GM23338 (cell line): ENCODE results near the gene AGPAT3. TPM values are rescaled to one million over a fixed set of nuclear protein-coding genes. Genes with fewer than 3 reads are reported as not detected.

Experiments used
- ATAC-seq: fragments of 200-7000 bp; cut with Tn5 transposase; 3 replicates; pipeline ENCODE4 v1.9.1; 2020
- DNase-seq: peaks from one replicate; pipeline ENCODE4 v3.0.0-alpha.2; 2015; ENCODE audit warnings: low spot score
- H2AFZ ChIP-seq: fragments of 200-600 bp; sonication (generic); 2 replicates; pipeline ENCODE4 v1.8.0; 2016; ENCODE audit warnings: antibody characterized with exemption, mild to moderate bottlenecking, moderate library complexity
- H3F3A ChIP-seq: fragments of 200-600 bp; sonication (generic); replicated peaks from 2 replicates; pipeline ENCODE4 v1.8.0; 2017; ENCODE audit warnings: antibody characterized with exemption, mixed run types, low read depth
- H3K27ac ChIP-seq: fragments of 200-600 bp; sonication (generic); 2 replicates; pipeline ENCODE4 v1.6.1; 2016; ENCODE audit warnings: low read depth
- H3K27me3 ChIP-seq: fragments of 200-600 bp; sonication (generic); 2 replicates; pipeline ENCODE4 v1.8.0; 2016; ENCODE audit warnings: mild to moderate bottlenecking, mixed run types, moderate library complexity; ENCODE audit not compliant: insufficient read depth
- H3K36me3 ChIP-seq: fragments of 200-600 bp; sonication (generic); 2 replicates; pipeline ENCODE4 v1.8.0; 2016; ENCODE audit warnings: mild to moderate bottlenecking; ENCODE audit not compliant: insufficient read depth
- H3K4me1 ChIP-seq: fragments of 200-600 bp; sonication (generic); 2 replicates; pipeline ENCODE4 v1.8.0; 2016; ENCODE audit warnings: mild to moderate bottlenecking, moderate library complexity; ENCODE audit not compliant: insufficient read depth
- H3K4me2 ChIP-seq: fragments of 200-600 bp; sonication (generic); 2 replicates; pipeline ENCODE4 v1.7.1; 2017; ENCODE audit warnings: mixed run types
- H3K4me3 ChIP-seq: fragments of 200-600 bp; sonication (generic); 2 replicates; pipeline ENCODE4 v1.6.1; 2016; ENCODE audit warnings: mixed run types
- H3K79me2 ChIP-seq: fragments of 200-600 bp; sonication (generic); replicated peaks from 2 replicates; pipeline ENCODE4 v1.8.0; 2017; ENCODE audit warnings: mild to moderate bottlenecking; ENCODE audit not compliant: insufficient read depth
- H3K9me2 ChIP-seq: fragments of 200-600 bp; sonication (generic); 2 replicates; pipeline ENCODE4 v1.8.0; 2017; ENCODE audit not compliant: insufficient read depth
- H4K20me1 ChIP-seq: fragments of 200-600 bp; sonication (generic); replicated peaks from 2 replicates; pipeline ENCODE4 v1.8.0; 2017; ENCODE audit warnings: mild to moderate bottlenecking; ENCODE audit not compliant: insufficient read depth
- H3K27ac Mint-ChIP-seq: 2 replicates; pipeline ENCODE4 v1.8.0; 2020; ENCODE audit warnings: inconsistent platforms, mild to moderate bottlenecking, moderate library complexity, mixed read lengths
- H3K27me3 Mint-ChIP-seq: 3 replicates; pipeline ENCODE4 v1.8.0; 2022; ENCODE audit warnings: low read depth, mild to moderate bottlenecking, moderate library complexity, mixed read lengths, inconsistent platforms; ENCODE audit not compliant: insufficient read depth, poor library complexity
- H3K36me3 Mint-ChIP-seq: 3 replicates; pipeline ENCODE4 v1.8.0; 2021; ENCODE audit warnings: low read depth, mild to moderate bottlenecking, inconsistent platforms, moderate library complexity, mixed read lengths
- H3K4me1 Mint-ChIP-seq: 3 replicates; pipeline ENCODE4 v1.8.0; 2020; ENCODE audit warnings: mild to moderate bottlenecking, inconsistent platforms, mixed read lengths
- H3K4me3 Mint-ChIP-seq: 3 replicates; pipeline ENCODE4 v1.8.0; 2021; ENCODE audit warnings: moderate library complexity, mild to moderate bottlenecking, inconsistent platforms, mixed read lengths
- H3K9me3 Mint-ChIP-seq: 3 replicates; pipeline ENCODE4 v1.8.0; 2020; ENCODE audit warnings: moderate library complexity, mild to moderate bottlenecking, inconsistent platforms, mixed read lengths
- CREB1 ChIP-seq: fragments of 250-450 bp; sonication (Bioruptor Pico); IDR thresholded peaks from 2 replicates; pipeline ENCODE4 v1.5.0; 2020; ENCODE audit warnings: low read depth, mild to moderate bottlenecking, moderate library complexity
- CTCF ChIP-seq, 2 experiments: fragments of 200-600 bp in 1 of 2; sonication (generic) in 1 of 2; conservative IDR thresholded peaks; 2 replicates each; pipeline versions ENCODE4 v1.5.1 to v1.6.1; 2016 to 2017; ENCODE audit warnings: antibody characterized with exemption in 2 of 2, low read depth in 2 of 2, mild to moderate bottlenecking in 2 of 2, moderate library complexity in 1 of 2
- ETS1 ChIP-seq: IDR thresholded peaks from 2 replicates; pipeline ENCODE4 v1.6.1; 2016; ENCODE audit warnings: antibody characterized with exemption
- EZH2 ChIP-seq: fragments of 200-600 bp; sonication (generic); IDR thresholded peaks from one replicate; pipeline ENCODE4 v1.8.0; 2017; ENCODE audit warnings: antibody characterized with exemption, mild to moderate bottlenecking, low read depth; ENCODE audit not compliant: unreplicated experiment
- EZH2phosphoT487 ChIP-seq: fragments of 200-600 bp; sonication (generic); IDR thresholded peaks from one replicate; pipeline ENCODE4 v1.8.1; 2018; ENCODE audit warnings: antibody characterized with exemption; ENCODE audit not compliant: unreplicated experiment
- JUNB ChIP-seq: IDR thresholded peaks from one replicate; pipeline ENCODE4 v1.6.1; 2016; ENCODE audit warnings: antibody characterized with exemption; ENCODE audit not compliant: unreplicated experiment
- NANOG ChIP-seq: IDR thresholded peaks from 2 replicates; pipeline ENCODE4 v1.6.1; 2016; ENCODE audit warnings: antibody characterized with exemption, borderline replicate concordance
- POLR2AphosphoS5 ChIP-seq: IDR thresholded peaks from 2 replicates; pipeline ENCODE4 v1.6.1; 2016; ENCODE audit warnings: antibody characterized with exemption, low read depth
- REST ChIP-seq: IDR thresholded peaks from one replicate; pipeline ENCODE4 v1.6.1; 2018; ENCODE audit warnings: antibody characterized with exemption; ENCODE audit not compliant: unreplicated experiment
- STAT1 ChIP-seq: IDR thresholded peaks from one replicate; pipeline ENCODE4 v1.6.1; 2016; ENCODE audit warnings: antibody characterized with exemption; ENCODE audit not compliant: unreplicated experiment
- ZNF114 ChIP-seq: fragments of 250-450 bp; sonication (Bioruptor Pico); IDR thresholded peaks from 2 replicates; pipeline ENCODE4 v1.5.0; 2020; ENCODE audit warnings: mild to moderate bottlenecking, moderate library complexity
- ZNF331 ChIP-seq: fragments of 250-450 bp; sonication (Bioruptor Pico); IDR thresholded peaks from 2 replicates; pipeline ENCODE4 v1.5.0; 2020; ENCODE audit warnings: low read depth, mild to moderate bottlenecking, moderate library complexity
- ZNF462 ChIP-seq: fragments of 250-450 bp; sonication (Bioruptor Pico); IDR thresholded peaks from 2 replicates; pipeline ENCODE4 v1.5.0; 2020; ENCODE audit warnings: mild to moderate bottlenecking, moderate library complexity
- polyA plus RNA-seq: library from polyadenylated mRNA; unstranded; fragments of >200 nt; fragmentation: Nextera tagmentation; extraction: Ambion mirVana; gene quantifications from 2 replicates; pipeline ENCODE4 v1.2.1, GENCODE V29; 2016
- total RNA-seq: library from RNA; depleted of rRNA; stranded (reverse); fragments of >200 nt; shearing (Covaris generic); gene quantifications from 2 replicates; pipeline ENCODE4 v1.2.3, GENCODE V29; 2014

AGPAT3 gene
- total and polyA plus RNA-seq, 2 experiments from 2014 or later = 2.1 to 6.1 TPM

GRCh38 chr21:43835050-43835449 is 30.0 kb upstream of the AGPAT3 start:
- Histone ChIP-seq H2AFZ (no peak overlapping the region), H3K27ac (no peak overlapping the region), H3K4me2 (no peak overlapping the region), H3K4me3 (no peak overlapping the region), H3K36me3 (no peaks in the 10 kb centered on the region), H3F3A (no peaks in the 10 kb centered on the region), H3K79me2 (no peaks in the 10 kb centered on the region), H3K4me1 (no peaks in the 10 kb centered on the region), H4K20me1 (no peaks in the 10 kb centered on the region), H3K27me3 (no peaks in the 10 kb centered on the region), H3K9me2 (no peaks in the 10 kb centered on the region)
- Mint-ChIP-seq H3K9me3 (peaks cover 3% of the 10 kb centered on the region; the same call in 2 of the 3 replicates), H3K4me1 (no peaks in the 10 kb centered on the region), H3K27me3 (peaks cover 10% of the 10 kb centered on the region), H3K36me3 (no peaks in the 10 kb centered on the region; the same call in 2 of the 3 replicates), H3K4me3 (no peak overlapping the region), H3K27ac (no peak overlapping the region)
- ATAC-seq (no peak), DNase-seq (no peak)
- no peak for TF ChIP-seq STAT1
- no peak for TF ChIP-seq ZNF331 (CRISPR knock-in tag)
- TF ChIP-seq NANOG = no peak
- no peak for TF ChIP-seq JUNB
- TF ChIP-seq EZH2phosphoT487 = no peak
- no peak for TF ChIP-seq CTCF (conservative IDR thresholded peaks at IDR 0.05; ENCODE audit: low read depth in 2 of 2)
- no peak for TF ChIP-seq ZNF462 (CRISPR knock-in tag)
- no peak for TF ChIP-seq POLR2AphosphoS5
- TF ChIP-seq EZH2 = no peak
- TF ChIP-seq ETS1 = no peak
- no peak for TF ChIP-seq CREB1 (CRISPR knock-in tag)
- no peak for TF ChIP-seq REST
- no peak for TF ChIP-seq ZNF114 (CRISPR knock-in tag)
